Activated CD4-positive, alpha-beta memory T cell treated with anti-CD3 and anti-CD28 coated beads for 36 hours (primary cell): ENCODE results near the gene CAMTA1. TPM values are rescaled to one million over a fixed set of nuclear protein-coding genes. Genes with fewer than 3 reads are reported as not detected.

Experiments used
- CTCF ChIA-PET: fragments of 350-600 bp; sonication (Branson Sonifier 250); formaldehyde crosslinking; loops from one replicate; lab custom pipeline; 2021; ENCODE audit warnings: antibody characterized with exemption, inconsistent platforms; lab: Charles Lee
- POLR2A ChIA-PET: fragments of 350-600 bp; sonication (Branson Sonifier 250); formaldehyde crosslinking; loops from one replicate; lab custom pipeline; 2021; ENCODE audit warnings: antibody characterized with exemption; lab: Charles Lee
- DNase-seq: peaks from one replicate; pipeline ENCODE4 v3.0.0-alpha.2; 2020
- H3K27ac Mint-ChIP-seq: one replicate; pipeline ENCODE4 v1.8.0; 2021; ENCODE audit warnings: mixed read lengths
- H3K27me3 Mint-ChIP-seq: one replicate; pipeline ENCODE4 v1.8.0; 2021; ENCODE audit warnings: mixed read lengths
- H3K36me3 Mint-ChIP-seq: one replicate; pipeline ENCODE4 v1.8.0; 2021; ENCODE audit warnings: mixed read lengths
- H3K4me1 Mint-ChIP-seq: one replicate; pipeline ENCODE4 v1.8.0; 2021; ENCODE audit warnings: low read depth, mixed read lengths
- H3K4me3 Mint-ChIP-seq: one replicate; pipeline ENCODE4 v1.8.0; 2021; ENCODE audit warnings: mild to moderate bottlenecking, mixed read lengths
- H3K9me3 Mint-ChIP-seq: one replicate; pipeline ENCODE4 v1.8.0; 2021; ENCODE audit warnings: mixed read lengths
- intact Hi-C: fragments of 100-400 bp; cut with micrococcal nuclease; formaldehyde crosslinking; loops from one replicate; pipeline ENCODE4 v1.15.1; 2023
- total RNA-seq, 2 experiments: library from RNA; stranded (reverse); gene quantifications; one replicate each; pipeline ENCODE4 v1.2.3, GENCODE V29; 2021

CAMTA1 gene
- total RNA-seq, 2 experiments from 2014 or later: 64.7 to 68.9 TPM

GRCh38 chr1:7437608-7438395, 652.5 kb downstream of the CAMTA1 start:
- Mint-ChIP-seq H3K27ac (no peak overlapping the region), H3K4me1 (no peaks in the 10 kb centered on the region), H3K27me3 (no peaks in the 10 kb centered on the region), H3K36me3 (no peaks in the 10 kb centered on the region), H3K9me3 (peaks cover 5% of the 10 kb centered on the region), H3K4me3 (no peak overlapping the region)
- intact Hi-C loops: no loop called here
- ChIA-PET CTCF (no interaction called here), POLR2A (no interaction called here)
- DNase-seq: no peak

GRCh38 chr1:7438396-7438785, 653.1 kb downstream of the CAMTA1 start:
- Mint-ChIP-seq H3K9me3 (peaks cover 5% of the 10 kb centered on the region), H3K4me3 (no peak overlapping the region), H3K4me1 (no peaks in the 10 kb centered on the region), H3K27me3 (no peaks in the 10 kb centered on the region), H3K27ac (no peak overlapping the region), H3K36me3 (no peaks in the 10 kb centered on the region)
- CTCF ChIA-PET: no interaction called here
- intact Hi-C loops: no loop called here
- POLR2A ChIA-PET: no interaction called here
- DNase-seq: no peak

- intact Hi-C loops: no loop called here
- Mint-ChIP-seq H3K4me3 (no peak overlapping the region), H3K9me3 (peaks cover 4% of the 10 kb centered on the region), H3K36me3 (no peaks in the 10 kb centered on the region), H3K27ac (no peak overlapping the region), H3K4me1 (no peaks in the 10 kb centered on the region), H3K27me3 (no peaks in the 10 kb centered on the region)
- ChIA-PET POLR2A (no interaction called here), CTCF (no interaction called here)
- no peak for DNase-seq
Observed at GRCh38 chr1:7438921-7439655, 653.8 kb downstream of the CAMTA1 start.

GRCh38 chr1:7440154-7440553, 654.9 kb downstream of the CAMTA1 start:
- intact Hi-C loops: no loop called here
- H3K4me3 Mint-ChIP-seq: no peak overlapping the region
- no peak for DNase-seq
- CTCF ChIA-PET: no interaction called here
- H3K4me1 Mint-ChIP-seq: no peaks in the 10 kb centered on the region
- no peak overlapping the region for H3K27ac Mint-ChIP-seq
- no peaks in the 10 kb centered on the region for H3K36me3 Mint-ChIP-seq
- POLR2A ChIA-PET: no interaction called here
- no peaks in the 10 kb centered on the region for H3K27me3 Mint-ChIP-seq
- no peaks in the 10 kb centered on the region for H3K9me3 Mint-ChIP-seq

- H3K27me3 Mint-ChIP-seq: no peaks in the 10 kb centered on the region
- DNase-seq: no peak
- intact Hi-C loops: no loop called here
- H3K27ac Mint-ChIP-seq: no peak overlapping the region
- H3K36me3 Mint-ChIP-seq: no peaks in the 10 kb centered on the region
- H3K9me3 Mint-ChIP-seq: no peaks in the 10 kb centered on the region
- H3K4me1 Mint-ChIP-seq: no peaks in the 10 kb centered on the region
- POLR2A ChIA-PET: no interaction called here
- CTCF ChIA-PET: no interaction called here
- H3K4me3 Mint-ChIP-seq: no peak overlapping the region
Observed at GRCh38 chr1:7441143-7441841, 656.0 kb downstream of the CAMTA1 start.

- DNase-seq: no peak
- no peaks in the 10 kb centered on the region for H3K9me3 Mint-ChIP-seq
- ChIA-PET POLR2A (no interaction called here), CTCF (no interaction called here)
- H3K36me3 Mint-ChIP-seq: no peaks in the 10 kb centered on the region
- intact Hi-C loops: no loop called here
- no peaks in the 10 kb centered on the region for H3K4me1 Mint-ChIP-seq
- H3K27ac Mint-ChIP-seq: no peak overlapping the region
- no peak overlapping the region for H3K4me3 Mint-ChIP-seq
- no peaks in the 10 kb centered on the region for H3K27me3 Mint-ChIP-seq
Observed at GRCh38 chr1:7442036-7442435, 656.8 kb downstream of the CAMTA1 start.

GRCh38 chr1:7442918-7443317, 657.7 kb downstream of the CAMTA1 start:
- Mint-ChIP-seq H3K27me3 (no peaks in the 10 kb centered on the region), H3K4me1 (no peaks in the 10 kb centered on the region), H3K4me3 (no peak overlapping the region), H3K27ac (no peak overlapping the region), H3K9me3 (no peaks in the 10 kb centered on the region), H3K36me3 (no peaks in the 10 kb centered on the region)
- CTCF ChIA-PET: no interaction called here
- POLR2A ChIA-PET: no interaction called here
- no peak for DNase-seq
- intact Hi-C loops: no loop called here

- Mint-ChIP-seq H3K9me3 (no peaks in the 10 kb centered on the region), H3K27ac (no peak overlapping the region), H3K4me1 (no peaks in the 10 kb centered on the region), H3K27me3 (no peaks in the 10 kb centered on the region), H3K4me3 (no peak overlapping the region), H3K36me3 (no peaks in the 10 kb centered on the region)
- POLR2A ChIA-PET: no interaction called here
- intact Hi-C loops: no loop called here
- CTCF ChIA-PET: no interaction called here
- no peak for DNase-seq
Observed at GRCh38 chr1:7444363-7444762, 659.1 kb downstream of the CAMTA1 start.

- ChIA-PET CTCF (no interaction called here), POLR2A (no interaction called here)
- no peaks in the 10 kb centered on the region for H3K4me1 Mint-ChIP-seq
- no peaks in the 10 kb centered on the region for H3K9me3 Mint-ChIP-seq
- H3K36me3 Mint-ChIP-seq: no peaks in the 10 kb centered on the region
- intact Hi-C loops: no loop called here
- DNase-seq: no peak
- H3K4me3 Mint-ChIP-seq: no peak overlapping the region
- no peaks in the 10 kb centered on the region for H3K27me3 Mint-ChIP-seq
- no peak overlapping the region for H3K27ac Mint-ChIP-seq
Observed at GRCh38 chr1:7447093-7447492, 661.8 kb downstream of the CAMTA1 start.

GRCh38 chr1:7447736-7448135, 662.5 kb downstream of the CAMTA1 start:
- Mint-ChIP-seq H3K4me1 (no peaks in the 10 kb centered on the region), H3K27ac (no peak overlapping the region), H3K9me3 (no peaks in the 10 kb centered on the region), H3K27me3 (no peaks in the 10 kb centered on the region), H3K36me3 (no peaks in the 10 kb centered on the region), H3K4me3 (no peak overlapping the region)
- no peak for DNase-seq
- POLR2A ChIA-PET: no interaction called here
- CTCF ChIA-PET: no interaction called here
- intact Hi-C loops: no loop called here

- ChIA-PET CTCF (no interaction called here), POLR2A (no interaction called here)
- no peak for DNase-seq
- Mint-ChIP-seq H3K27me3 (no peaks in the 10 kb centered on the region), H3K4me3 (no peak overlapping the region), H3K27ac (no peak overlapping the region), H3K36me3 (no peaks in the 10 kb centered on the region), H3K9me3 (no peaks in the 10 kb centered on the region), H3K4me1 (no peaks in the 10 kb centered on the region)
- intact Hi-C loops: no loop called here
Observed at GRCh38 chr1:7448986-7449385, 663.7 kb downstream of the CAMTA1 start.

GRCh38 chr1:7449750-7450149, 664.5 kb downstream of the CAMTA1 start:
- POLR2A ChIA-PET: no interaction called here
- no peak for DNase-seq
- intact Hi-C loops: no loop called here

More at GRCh38 chr1:7449750-7450149, 664.5 kb downstream of the CAMTA1 start:
- H3K4me3 Mint-ChIP-seq: no peak overlapping the region
- CTCF ChIA-PET: no interaction called here
- no peak overlapping the region for H3K27ac Mint-ChIP-seq
- H3K36me3 Mint-ChIP-seq: no peaks in the 10 kb centered on the region
- H3K9me3 Mint-ChIP-seq: no peaks in the 10 kb centered on the region
- no peaks in the 10 kb centered on the region for H3K4me1 Mint-ChIP-seq
- no peaks in the 10 kb centered on the region for H3K27me3 Mint-ChIP-seq
